A673 (cell line): ENCODE results near the gene ZNF622. TPM values are rescaled to one million over a fixed set of nuclear protein-coding genes. Genes with fewer than 3 reads are reported as not detected.

Experiments
- BruUV-seq: library from RNA; stranded (reverse); fragments of 400-500 nt; replicated peaks from 2 replicates; lab custom pipeline; 2021; lab: Mats Ljungman, UMichigan
- CTCF ChIA-PET: fragments of 300-600 bp; sonication (Branson Sonifier 250); formaldehyde crosslinking; loops from one replicate; lab custom pipeline; 2022; ENCODE audit warnings: antibody characterized with exemption; lab: Charles Lee
- POLR2A ChIA-PET: fragments of 300-600 bp; sonication (Branson Sonifier 250); formaldehyde crosslinking; loops from one replicate; lab custom pipeline; 2022; ENCODE audit warnings: antibody characterized with exemption; ENCODE audit not compliant: low non-redundant PET; lab: Charles Lee
- DNase-seq: peaks from one replicate; pipeline ENCODE4 v3.0.0-alpha.2; 2015; ENCODE audit warnings: low spot score
- H3K27ac ChIP-seq: fragments of 200-600 bp; sonication (generic); 2 replicates; pipeline ENCODE4 v1.5.1; 2016; ENCODE audit warnings: mixed run types, low read depth, mild to moderate bottlenecking, mixed read lengths, antibody characterized with exemption, low read length; ENCODE audit not compliant: poor library complexity, severe bottlenecking
- H3K27me3 ChIP-seq: fragments of 200-600 bp; sonication (generic); replicated peaks from 2 replicates; pipeline ENCODE4 v1.6.1; 2017; ENCODE audit warnings: mixed run types, low read depth, mild to moderate bottlenecking, mixed read lengths, antibody characterized with exemption, low read length; ENCODE audit not compliant: insufficient read depth, poor library complexity
- H3K36me3 ChIP-seq: fragments of 200-600 bp; sonication (generic); 2 replicates; pipeline ENCODE4 v1.6.1; 2016; ENCODE audit warnings: mixed run types, mild to moderate bottlenecking, mixed read lengths, antibody characterized with exemption, low read length; ENCODE audit not compliant: insufficient read depth, poor library complexity, severe bottlenecking
- H3K4me1 ChIP-seq: fragments of 200-600 bp; sonication (generic); 2 replicates; pipeline ENCODE4 v1.6.1; 2017; ENCODE audit warnings: mixed run types, mild to moderate bottlenecking, mixed read lengths, antibody characterized with exemption, low read length; ENCODE audit not compliant: insufficient read depth, poor library complexity, severe bottlenecking
- H3K4me3 ChIP-seq: fragments of 200-600 bp; sonication (generic); 2 replicates; pipeline ENCODE4 v1.5.1; 2016; ENCODE audit warnings: low read depth, mixed run types, mild to moderate bottlenecking, mixed read lengths, low read length; ENCODE audit not compliant: poor library complexity, severe bottlenecking
- H3K9me3 ChIP-seq: fragments of 200-600 bp; sonication (generic); 2 replicates; pipeline ENCODE4 v1.6.1; 2016; ENCODE audit warnings: mixed run types, low read depth, mild to moderate bottlenecking, mixed read lengths, antibody characterized with exemption, low read length; ENCODE audit not compliant: poor library complexity, severe bottlenecking
- CTCF ChIP-seq: fragments of 300-800, 200-600 bp; sonication (generic); conservative IDR thresholded peaks from 2 replicates; pipeline ENCODE4 v1.5.1; 2017; ENCODE audit warnings: low read depth, mild to moderate bottlenecking, antibody characterized with exemption, low read length, moderate library complexity, mixed read lengths
- EZH2 ChIP-seq: fragments of 200-600 bp; sonication (generic); IDR thresholded peaks from 2 replicates; pipeline ENCODE4 v1.6.1; 2017; ENCODE audit warnings: borderline replicate concordance, low read depth, mild to moderate bottlenecking, mixed read lengths, antibody characterized with exemption, low read length; ENCODE audit not compliant: poor library complexity, severe bottlenecking
- intact Hi-C: fragments of 100-400 bp; cut with micrococcal nuclease; formaldehyde crosslinking; loops from one replicate; pipeline ENCODE4 v1.10.0; 2022; ENCODE audit not compliant: unreplicated experiment
- total RNA-seq: library from RNA; stranded (reverse); gene quantifications from 2 replicates; pipeline ENCODE4 v1.2.3, GENCODE V29; 2021

The ZNF622 gene
- total RNA-seq, 1 experiment from 2014 or later = 36.0 TPM

GRCh38 chr5:16418471-16418922, 47.1 kb downstream of the ZNF622 start:
- H3K27me3 ChIP-seq = peaks cover 4% of the 10 kb centered on the region
- TF ChIP-seq EZH2 (no peak), CTCF (no peak)
- H3K4me3 ChIP-seq = no peak overlapping the region
- POLR2A ChIA-PET = no interaction called here
- no peaks in the 10 kb centered on the region for H3K4me1 ChIP-seq
- intact Hi-C loops = no loop called here
- H3K9me3 ChIP-seq = no peaks in the 10 kb centered on the region
- no peak overlapping the region for H3K27ac ChIP-seq
- CTCF ChIA-PET = interaction anchor here (0.5 kb wide), 1 partner anchor 773 kb away, joined by 4 read pairs; no protein-coding TSS in a partner anchor
- no TSS peak for BruUV-seq
- H3K36me3 ChIP-seq = no peaks in the 10 kb centered on the region
- no peak for DNase-seq

GRCh38 chr5:16417398-16418074, 48.1 kb downstream of the ZNF622 start:
- no peaks in the 10 kb centered on the region for H3K9me3 ChIP-seq
- no peak overlapping the region for H3K4me3 ChIP-seq
- intact Hi-C loops = no loop called here
- TF ChIP-seq CTCF (no peak), EZH2 (no peak)
- no peaks in the 10 kb centered on the region for H3K36me3 ChIP-seq
- no peaks in the 10 kb centered on the region for H3K4me1 ChIP-seq
- H3K27me3 ChIP-seq = peaks cover 4% of the 10 kb centered on the region
- ChIA-PET POLR2A (no interaction called here), CTCF (no interaction called here)
- DNase-seq = no peak
- no TSS peak for BruUV-seq
- H3K27ac ChIP-seq = no peak overlapping the region

- CTCF ChIA-PET = no interaction called here
- Histone ChIP-seq H3K4me1 (no peaks in the 10 kb centered on the region), H3K9me3 (no peaks in the 10 kb centered on the region), H3K27me3 (peaks cover 4% of the 10 kb centered on the region), H3K4me3 (no peak overlapping the region), H3K27ac (no peak overlapping the region), H3K36me3 (no peaks in the 10 kb centered on the region)
- TF ChIP-seq EZH2 = no peak
- intact Hi-C loops = no loop called here
- DNase-seq = no peak
- BruUV-seq = no TSS peak
- POLR2A ChIA-PET = no interaction called here
Observed at GRCh38 chr5:16414861-16415260, 50.7 kb downstream of the ZNF622 start.
